ENCODE measurements around the gene TACC3. TPM values are rescaled to one million over a fixed set of nuclear protein-coding genes. Genes with fewer than 3 reads are reported as not detected.
A peak's percentile ranks its signal among the peaks of the same experiment; 100 is the strongest.

Gene TACC3
- total RNA-seq, 4 donors from 2014 or later: 5.9 to 175 (median 23.1) TPM

DNA sequence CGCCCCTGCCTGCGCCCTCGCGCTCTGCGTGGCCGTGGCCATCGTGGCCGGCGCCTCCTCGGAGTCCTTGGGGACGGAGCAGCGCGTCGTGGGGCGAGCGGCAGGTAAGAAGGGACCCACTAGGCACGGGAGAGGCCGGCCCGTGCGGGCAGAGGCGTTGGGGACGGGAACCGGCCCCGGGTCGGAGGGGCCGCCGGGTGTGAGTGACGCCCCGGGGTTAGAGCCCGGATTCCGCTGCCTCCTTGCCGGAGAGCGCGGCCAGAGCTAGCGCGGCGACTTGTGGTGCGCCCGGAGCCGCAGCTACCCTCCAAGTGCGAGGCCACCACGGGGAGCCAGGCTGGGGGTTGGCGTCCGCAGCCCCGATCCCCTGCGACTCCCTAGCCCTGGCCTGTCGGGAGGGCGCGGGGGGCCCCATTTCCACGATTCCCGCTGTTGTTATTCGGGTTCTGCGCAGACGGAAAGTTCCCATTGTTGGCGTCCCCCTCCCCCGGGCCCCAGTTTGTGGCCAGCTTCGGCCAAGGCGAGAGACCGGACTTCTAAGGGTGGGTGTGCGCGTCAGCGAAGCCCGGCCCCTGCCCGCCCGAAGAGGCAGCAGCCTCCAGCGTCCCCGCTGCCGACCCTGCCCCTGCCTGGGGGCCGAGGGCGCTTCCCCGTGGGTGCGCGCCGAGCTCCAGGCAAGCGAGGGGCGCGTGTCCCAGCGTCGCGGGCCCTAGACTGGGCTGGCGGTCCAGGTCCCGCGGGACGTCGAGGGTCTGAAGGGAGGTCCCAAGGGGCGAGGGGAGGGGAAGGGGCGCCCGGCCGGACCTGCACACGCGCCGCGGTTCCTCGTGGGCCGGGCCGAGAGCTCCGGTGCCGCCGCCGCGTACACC is 72.9 kb downstream of the TACC3 start:
- no peak for DNase-seq
- TF ChIP-seq POLR2AphosphoS5 (IDR thresholded peaks at IDR 0.05) (no peak), EP300 (IDR thresholded peaks at IDR 0.05; ENCODE audit: low read depth) (no peak), POLR2A (IDR thresholded peaks at IDR 0.05) (no peak)
- TF ChIP-seq, protein P1, sequence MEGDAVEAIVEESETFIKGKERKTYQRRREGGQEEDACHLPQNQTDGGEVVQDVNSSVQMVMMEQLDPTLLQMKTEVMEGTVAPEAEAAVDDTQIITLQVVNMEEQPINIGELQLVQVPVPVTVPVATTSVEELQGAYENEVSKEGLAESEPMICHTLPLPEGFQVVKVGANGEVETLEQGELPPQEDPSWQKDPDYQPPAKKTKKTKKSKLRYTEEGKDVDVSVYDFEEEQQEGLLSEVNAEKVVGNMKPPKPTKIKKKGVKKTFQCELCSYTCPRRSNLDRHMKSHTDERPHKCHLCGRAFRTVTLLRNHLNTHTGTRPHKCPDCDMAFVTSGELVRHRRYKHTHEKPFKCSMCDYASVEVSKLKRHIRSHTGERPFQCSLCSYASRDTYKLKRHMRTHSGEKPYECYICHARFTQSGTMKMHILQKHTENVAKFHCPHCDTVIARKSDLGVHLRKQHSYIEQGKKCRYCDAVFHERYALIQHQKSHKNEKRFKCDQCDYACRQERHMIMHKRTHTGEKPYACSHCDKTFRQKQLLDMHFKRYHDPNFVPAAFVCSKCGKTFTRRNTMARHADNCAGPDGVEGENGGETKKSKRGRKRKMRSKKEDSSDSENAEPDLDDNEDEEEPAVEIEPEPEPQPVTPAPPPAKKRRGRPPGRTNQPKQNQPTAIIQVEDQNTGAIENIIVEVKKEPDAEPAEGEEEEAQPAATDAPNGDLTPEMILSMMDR (IDR thresholded peaks at IDR 0.05): no peak
- Histone ChIP-seq H3K27me3 (peaks cover 51% of the 10 kb centered on the region), H3K36me3 (no peaks in the 10 kb centered on the region), H3K9me3 (no peaks in the 10 kb centered on the region), H3K4me3 (peak overlapping the region; percentile 6 to 71 (median 66)), H3K27ac (peak overlapping the region; percentile 64 to 87 (median 79)), H3K4me1 (peaks cover 17 to 38% (median 33%) of the 10 kb centered on the region in 4 donors)
- intact Hi-C loops (cut with DNase I; ENCODE audit: low total_unique reads): no loop called here
- 1% methylated on average over 78 of the region's 101 CpGs; no CpG with 5 or more reads in 1 of the 2 donors for WGBS, 2 donors (ENCODE audit: low coverage in 1 of 2)
- in situ Hi-C loops (cut with MboI; ENCODE audit: low pct_ligation_motif_present in 1 of 4, low pct_unique_long_range_greater_than_20kb in 1 of 4, low sequenced_read_pairs in 3 of 4): no loop called here

Small RNA genes lying within 50 kb of the gene (small RNA-seq; reads per million reads assigned to genes)
- 0 reads per million in 4 donors for gene RF00019

Other genes starting within 250 kb of the TACC3 start
- gene FAM53A, start 37.2 kb upstream of the TACC3 start, total RNA-seq: 10 to 100 TPM in 1 of 4 donors, 1 to 10 TPM in 3; 1.4 to 32.9 (median 2.7) TPM
- 10 to 100 TPM in 3 of 4 donors, 1 to 10 TPM in 1; 7.6 to 47.5 (median 31.6) TPM for gene SLBP, start 9.2 kb upstream of the TACC3 start, total RNA-seq
- 100 to 1,000 TPM in 1 of 4 donors, 10 to 100 TPM in 3; 66.1 to 116 (median 86.6) TPM for gene TMEM129, start 198 bp upstream of the TACC3 start, total RNA-seq
- gene FGFR3, start 71.8 kb downstream of the TACC3 start, total RNA-seq: 100 to 1,000 TPM in 2 of 4 donors, 10 to 100 TPM in 2; 56.2 to 209 (median 110) TPM
- gene LETM1, start 134.6 kb downstream of the TACC3 start, total RNA-seq: 100 to 1,000 TPM; 173 to 469 (median 243) TPM
- gene NSD2, start 149.9 kb downstream of the TACC3 start, total RNA-seq: 100 to 1,000 TPM in 3 of 4 donors, 10 to 100 TPM in 1; 78.4 to 591 (median 158) TPM